SK-N-SH (cell line): ENCODE results near the gene ZBTB7A. TPM values are rescaled to one million over a fixed set of nuclear protein-coding genes. Genes with fewer than 3 reads are reported as not detected.

ENCODE experiments used
- CTCF ChIA-PET: fragments of 300-600, 350-600 bp; formaldehyde crosslinking; extraction: SDS; loops from one replicate; lab custom pipeline; 2021; lab: Yijun Ruan, JAX
- POLR2A ChIA-PET: fragments of 350-600 bp; sonication (Branson Sonifier 250); formaldehyde crosslinking; extraction: SDS; loops from one replicate; lab custom pipeline; 2020; ENCODE audit warnings: antibody characterized with exemption, inconsistent platforms; lab: Yijun Ruan, JAX
- DNase-seq: peaks from one replicate; pipeline ENCODE4 v3.0.0; 2012
- H2AFZ ChIP-seq: fragments of 200-600 bp; sonication (generic); 2 replicates; pipeline ENCODE4 v1.8.1; 2016; ENCODE audit warnings: antibody characterized with exemption, mild to moderate bottlenecking, low read depth
- H3F3A ChIP-seq: fragments of 200-600 bp; sonication (generic); replicated peaks from 2 replicates; pipeline ENCODE3; 2016; ENCODE audit warnings: antibody characterized with exemption, mild to moderate bottlenecking; ENCODE audit not compliant: insufficient read depth
- H3K27ac ChIP-seq, 2 experiments: fragments of 200-500 bp in 1 of 2; fragments of 200-600 bp in 1 of 2; sonication (Bioruptor generic) in 1 of 2; sonication (generic), shearing (Covaris generic) in 1 of 2; 2 replicates each; pipeline versions ENCODE4 v1.5.1 to v1.6.1; 2014 to 2016; ENCODE audit warnings: low read depth in 2 of 2, inconsistent platforms in 1 of 2, low read length in 1 of 2, mild to moderate bottlenecking in 1 of 2, mixed read lengths in 1 of 2
- H3K27me3 ChIP-seq: fragments of 200-600 bp; sonication (generic), shearing (Covaris generic); 2 replicates; pipeline ENCODE4 v1.6.1; 2016; ENCODE audit warnings: mixed run types; ENCODE audit not compliant: insufficient read depth
- H3K36me3 ChIP-seq, 2 experiments: fragments of 200-500 bp in 1 of 2; fragments of 200-600 bp in 1 of 2; sonication (Bioruptor generic) in 1 of 2; sonication (generic) in 1 of 2; replicated peaks in 1 of 2; 2 replicates each; pipeline versions ENCODE3 to v1.5.1; 2014 to 2016; ENCODE audit warnings: low read length in 1 of 2, mild to moderate bottlenecking in 1 of 2; ENCODE audit not compliant: insufficient read depth in 2 of 2, control insufficient read depth in 1 of 2
- H3K4me1 ChIP-seq, 2 experiments: fragments of 200-500 bp in 1 of 2; fragments of 200-600 bp in 1 of 2; sonication (Bioruptor generic) in 1 of 2; sonication (generic), shearing (Covaris generic) in 1 of 2; 2 replicates each; pipeline versions ENCODE4 v1.5.1 to v1.6.1; 2014 to 2016; ENCODE audit warnings: low read depth in 1 of 2, low read length in 1 of 2, mixed run types in 1 of 2; ENCODE audit not compliant: insufficient read depth in 2 of 2, control insufficient read depth in 1 of 2
- H3K4me2 ChIP-seq: fragments of 200-600 bp; sonication (generic), shearing (Covaris generic); 2 replicates; pipeline ENCODE4 v1.6.1; 2017; ENCODE audit warnings: mixed run types
- H3K4me3 ChIP-seq, 2 experiments: fragments of 200-500 bp in 1 of 2; fragments of 200-600 bp in 1 of 2; sonication (Bioruptor generic) in 1 of 2; sonication (generic), shearing (Covaris generic) in 1 of 2; 2 replicates each; pipeline versions ENCODE4 v1.5.1 to v1.8.1; 2014 to 2016; ENCODE audit warnings: low read depth in 2 of 2, inconsistent platforms in 1 of 2, low read length in 1 of 2, mild to moderate bottlenecking in 1 of 2, mixed read lengths in 1 of 2, moderate library complexity in 1 of 2
- H3K79me2 ChIP-seq: fragments of 200-600 bp; sonication (generic); 2 replicates; pipeline ENCODE4 v1.8.1; 2017; ENCODE audit warnings: mild to moderate bottlenecking; ENCODE audit not compliant: insufficient read depth
- H3K9ac ChIP-seq: fragments of 200-600 bp; sonication (generic); 2 replicates; pipeline ENCODE4 v1.6.1; 2017; ENCODE audit warnings: mixed run types
- H3K9me2 ChIP-seq: fragments of 200-600 bp; sonication (generic); 2 replicates; pipeline ENCODE4 v1.6.1; 2017; ENCODE audit warnings: mixed run types
- H3K9me3 ChIP-seq: fragments of 200-600 bp; sonication (generic); 2 replicates; pipeline ENCODE4 v1.6.1; 2017; ENCODE audit warnings: mixed run types, mild to moderate bottlenecking, moderate library complexity
- H4K20me1 ChIP-seq: fragments of 200-600 bp; sonication (generic); 2 replicates; pipeline ENCODE4 v1.6.1; 2017; ENCODE audit warnings: mild to moderate bottlenecking, mixed run types; ENCODE audit not compliant: insufficient read depth
- CHD2 ChIP-seq: fragments of 150-350 bp; IDR thresholded peaks from 2 replicates; pipeline ENCODE4 v1.6.1; 2018; ENCODE audit warnings: low read length; ENCODE audit not compliant: partially characterized antibody
- FOSL2 ChIP-seq: IDR thresholded peaks from 2 replicates; pipeline ENCODE4 v1.4.0; 2012; ENCODE audit warnings: low read depth, mild to moderate bottlenecking, moderate library complexity, borderline replicate concordance
- FOXM1 ChIP-seq: IDR thresholded peaks from 2 replicates; pipeline ENCODE4 v1.4.0; 2012; ENCODE audit warnings: low read depth, mild to moderate bottlenecking
- GABPA ChIP-seq: IDR thresholded peaks from 2 replicates; pipeline ENCODE4 v1.4.0; 2012; ENCODE audit warnings: low read depth, mild to moderate bottlenecking
- GATA2 ChIP-seq: sonication (generic); formaldehyde crosslinking; IDR thresholded peaks from 2 replicates; pipeline ENCODE4 v1.5.0; 2020; ENCODE audit warnings: mild to moderate bottlenecking, missing genetic modification reagents
- JUND ChIP-seq: IDR thresholded peaks from 2 replicates; pipeline ENCODE4 v1.4.0; 2012
- NFIC ChIP-seq: IDR thresholded peaks from 2 replicates; pipeline ENCODE4 v1.4.0; 2012; ENCODE audit warnings: borderline replicate concordance
- NRF1 ChIP-seq: IDR thresholded peaks from 2 replicates; pipeline ENCODE4 v1.6.1; 2012; ENCODE audit warnings: low read depth, mild to moderate bottlenecking, low read length
- RAD21 ChIP-seq: IDR thresholded peaks from 2 replicates; pipeline ENCODE4 v1.6.1; 2012; ENCODE audit warnings: mild to moderate bottlenecking, low read length
- RCOR1 ChIP-seq: fragments of 150-350 bp; IDR thresholded peaks from 2 replicates; pipeline ENCODE4 v1.6.1; 2017; ENCODE audit warnings: antibody characterized with exemption, low read length
- RXRA ChIP-seq: IDR thresholded peaks from 2 replicates; pipeline ENCODE4 v1.4.0; 2012; ENCODE audit warnings: low read depth, mild to moderate bottlenecking, borderline replicate concordance
- SMC3 ChIP-seq: IDR thresholded peaks from 2 replicates; pipeline ENCODE4 v1.6.1; 2012; ENCODE audit warnings: low read depth, low read length, improper control_type of control experiment
- TAF1 ChIP-seq: IDR thresholded peaks from 2 replicates; pipeline ENCODE4 v1.6.1; 2012; ENCODE audit warnings: low read depth, mild to moderate bottlenecking, low read length, moderate library complexity, borderline replicate concordance
- TCF12 ChIP-seq: IDR thresholded peaks from 2 replicates; pipeline ENCODE4 v1.4.0; 2012
- TEAD4 ChIP-seq: IDR thresholded peaks from 2 replicates; pipeline ENCODE4 v1.4.0; 2012; ENCODE audit warnings: mild to moderate bottlenecking, borderline replicate concordance; ENCODE audit not compliant: insufficient read depth
- WGBS: methylation state at CpG from one replicate; pipeline ENCODE4 v1.1.6; 2017; ENCODE audit warnings: low lambda C conversion rate; 5-methylcytosine and 5-hydroxymethylcytosine counted together
- polyA plus RNA-seq, 3 experiments: library from polyadenylated mRNA; depleted of rRNA; stranded (reverse); fragments of >200 nt; gene quantifications; 2 replicates each; pipeline ENCODE4 v1.2.3, GENCODE V29; 2012
- TF ChIP-seq, protein P1 (sequence below): fragments of 200-600 bp; sonication (generic); IDR thresholded peaks from 2 replicates; pipeline ENCODE4 v1.6.1; 2017; ENCODE audit warnings: antibody characterized with exemption, mild to moderate bottlenecking, moderate library complexity
- TF ChIP-seq, protein P2 (sequence below): IDR thresholded peaks from 2 replicates; pipeline ENCODE4 v1.4.0; 2012; ENCODE audit warnings: low read depth
- TF ChIP-seq, protein P3 (sequence below): IDR thresholded peaks from 2 replicates; pipeline ENCODE4 v1.4.0; 2012; ENCODE audit warnings: low read depth, borderline replicate concordance

The ZBTB7A gene
- polyA plus RNA-seq, 1 of the 3 experiments (the other 2 are of a cell fraction) = 7.4 TPM

DNA sequence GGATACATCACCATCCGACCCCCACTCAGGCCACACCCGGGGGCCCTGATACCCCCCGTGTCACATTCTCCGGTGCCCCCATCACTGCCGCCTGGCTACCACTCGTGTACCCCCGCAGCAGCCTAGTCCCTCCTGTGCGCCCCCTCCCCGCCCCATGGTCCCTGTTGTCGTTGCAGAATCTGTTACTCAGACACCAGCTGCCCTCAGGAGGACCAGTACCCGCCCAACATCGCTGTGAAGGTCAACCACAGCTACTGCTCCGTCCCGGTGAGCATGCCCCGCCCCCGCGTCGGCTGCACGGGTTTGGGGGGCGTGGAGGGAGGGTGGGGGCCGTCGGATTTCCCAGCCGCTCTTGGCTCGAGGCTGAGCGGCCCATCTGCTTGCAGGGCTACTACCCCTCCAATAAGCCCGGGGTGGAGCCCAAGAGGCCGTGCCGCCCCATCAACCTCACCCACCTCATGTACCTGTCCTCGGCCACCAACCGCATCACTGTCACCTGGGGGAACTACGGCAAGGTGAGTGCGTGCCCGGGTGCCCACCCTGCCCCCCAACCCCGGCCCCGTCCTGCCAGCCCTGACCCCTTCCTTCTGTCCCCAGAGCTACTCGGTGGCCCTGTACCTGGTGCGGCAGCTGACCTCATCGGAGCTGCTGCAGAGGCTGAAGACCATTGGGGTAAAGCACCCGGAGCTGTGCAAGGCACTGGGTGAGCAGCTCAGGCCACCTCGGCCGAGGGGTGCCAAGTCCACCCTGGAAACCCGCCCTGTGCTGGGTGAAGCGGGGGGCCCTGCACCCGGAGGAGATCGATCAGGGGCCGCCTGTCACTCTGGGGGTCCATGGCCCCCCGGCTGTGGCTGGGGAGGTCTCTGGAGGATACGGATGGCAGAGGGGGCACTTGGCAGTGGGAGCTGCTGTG, 38.1 kb downstream of the ZBTB7A start:
- Histone ChIP-seq H3K9me3 (no peaks in the 10 kb centered on the region), H3K9ac (no peak overlapping the region), H3K27ac (no peak overlapping the region), H3K9me2 (no peaks in the 10 kb centered on the region), H3K36me3 (peaks cover 0 to 28% of the 10 kb centered on the region in 2 experiments), H3K4me1 (no peaks in the 10 kb centered on the region), H3F3A (no peaks in the 10 kb centered on the region), H4K20me1 (no peaks in the 10 kb centered on the region), H3K4me2 (no peak overlapping the region), H3K27me3 (no peaks in the 10 kb centered on the region), H3K4me3 (no peak overlapping the region), H3K79me2 (no peaks in the 10 kb centered on the region; the same call in 1 of the 2 replicates), H2AFZ (no peak overlapping the region)
- no peak for TF ChIP-seq RAD21
- TF ChIP-seq CHD2 = no peak
- no peak for DNase-seq
- CTCF ChIA-PET = no interaction called here
- POLR2A ChIA-PET = interaction anchor here (1.3 kb wide), 1 partner anchor 14 kb away, joined by 3 read pairs; no protein-coding TSS in a partner anchor
- WGBS = 94% methylated on average over 34 of the region's 48 CpGs

DNA sequence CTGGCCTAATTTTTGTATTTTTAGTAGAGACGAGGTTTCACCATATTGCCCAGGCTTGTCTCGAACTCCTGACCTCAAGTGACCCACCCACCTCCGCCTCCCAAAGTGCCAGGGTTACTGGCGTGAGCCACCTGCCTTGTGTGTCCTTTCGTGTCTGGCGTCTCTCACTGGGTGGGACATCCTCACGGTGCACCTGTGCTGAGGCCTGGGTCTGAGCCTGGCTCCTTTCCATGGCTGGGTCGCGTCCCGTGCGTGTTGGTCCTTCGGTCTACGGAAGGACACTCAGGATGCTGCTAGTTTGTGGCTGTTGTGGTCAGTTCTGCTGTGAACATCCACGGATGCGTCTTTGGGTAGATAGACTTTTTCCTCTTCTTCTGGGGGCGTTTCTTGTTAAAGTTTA, 39.6 kb downstream of the ZBTB7A start:
- Histone ChIP-seq H3K4me3 (no peak overlapping the region), H3K4me2 (no peak overlapping the region), H3K9ac (no peak overlapping the region), H3K4me1 (no peaks in the 10 kb centered on the region), H4K20me1 (no peaks in the 10 kb centered on the region), H3F3A (no peaks in the 10 kb centered on the region), H3K79me2 (peaks cover 12% of the 10 kb centered on the region), H3K9me3 (no peaks in the 10 kb centered on the region), H3K9me2 (no peaks in the 10 kb centered on the region), H3K27ac (no peak overlapping the region), H2AFZ (no peak overlapping the region), H3K36me3 (peaks cover 0 to 18% of the 10 kb centered on the region in 2 experiments), H3K27me3 (no peaks in the 10 kb centered on the region)
- no peak for TF ChIP-seq RXRA
- no peak for TF ChIP-seq FOSL2
- TF ChIP-seq, protein P1, sequence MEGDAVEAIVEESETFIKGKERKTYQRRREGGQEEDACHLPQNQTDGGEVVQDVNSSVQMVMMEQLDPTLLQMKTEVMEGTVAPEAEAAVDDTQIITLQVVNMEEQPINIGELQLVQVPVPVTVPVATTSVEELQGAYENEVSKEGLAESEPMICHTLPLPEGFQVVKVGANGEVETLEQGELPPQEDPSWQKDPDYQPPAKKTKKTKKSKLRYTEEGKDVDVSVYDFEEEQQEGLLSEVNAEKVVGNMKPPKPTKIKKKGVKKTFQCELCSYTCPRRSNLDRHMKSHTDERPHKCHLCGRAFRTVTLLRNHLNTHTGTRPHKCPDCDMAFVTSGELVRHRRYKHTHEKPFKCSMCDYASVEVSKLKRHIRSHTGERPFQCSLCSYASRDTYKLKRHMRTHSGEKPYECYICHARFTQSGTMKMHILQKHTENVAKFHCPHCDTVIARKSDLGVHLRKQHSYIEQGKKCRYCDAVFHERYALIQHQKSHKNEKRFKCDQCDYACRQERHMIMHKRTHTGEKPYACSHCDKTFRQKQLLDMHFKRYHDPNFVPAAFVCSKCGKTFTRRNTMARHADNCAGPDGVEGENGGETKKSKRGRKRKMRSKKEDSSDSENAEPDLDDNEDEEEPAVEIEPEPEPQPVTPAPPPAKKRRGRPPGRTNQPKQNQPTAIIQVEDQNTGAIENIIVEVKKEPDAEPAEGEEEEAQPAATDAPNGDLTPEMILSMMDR = no peak
- TF ChIP-seq NFIC = no peak
- no peak for TF ChIP-seq RAD21
- no peak for DNase-seq
- WGBS = 95% methylated on average over 16 of the region's 16 CpGs
- CTCF ChIA-PET = no interaction called here
- POLR2A ChIA-PET = no interaction called here

DNA sequence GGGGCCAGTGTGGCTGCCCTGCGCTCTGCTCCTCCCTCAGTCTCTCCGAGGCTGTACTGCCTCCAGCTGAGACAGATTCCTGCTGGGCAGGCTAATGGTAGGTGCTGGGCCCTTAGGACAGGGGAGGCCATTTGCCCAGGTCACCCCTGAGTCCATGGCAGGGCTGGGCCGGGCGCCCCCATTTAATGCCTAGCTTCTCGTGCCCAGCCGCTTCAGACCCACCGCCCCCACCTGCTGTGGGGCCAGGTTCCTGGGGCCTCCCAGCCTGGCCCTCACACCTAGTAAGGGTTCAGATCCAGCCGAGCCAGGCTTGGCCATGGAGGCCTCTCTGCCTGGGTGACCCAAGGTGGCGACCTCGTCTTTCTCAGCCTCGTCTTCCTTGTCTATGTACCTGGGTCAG, 41.4 kb downstream of the ZBTB7A start:
- no peaks in the 10 kb centered on the region for H3K27me3 ChIP-seq
- no peak overlapping the region for H3K9ac ChIP-seq
- no peak overlapping the region for H2AFZ ChIP-seq
- peaks cover 30% of the 10 kb centered on the region for H3K79me2 ChIP-seq
- WGBS = 60% methylated on average over 4 of the region's 11 CpGs
- H3K27ac ChIP-seq = no peak overlapping the region
- no peak overlapping the region for H3K4me2 ChIP-seq
- H3K4me1 ChIP-seq = no peaks in the 10 kb centered on the region
- no peaks in the 10 kb centered on the region for H3F3A ChIP-seq
- H3K36me3 ChIP-seq = peaks cover 0 to 14% of the 10 kb centered on the region in 2 experiments
- H3K4me3 ChIP-seq = no peak overlapping the region
- DNase-seq = no peak
- ChIA-PET CTCF (no interaction called here), POLR2A (no interaction called here)
- no peaks in the 10 kb centered on the region for H3K9me3 ChIP-seq
- H4K20me1 ChIP-seq = peaks cover 5% of the 10 kb centered on the region; the same call in 1 of the 2 replicates
- no peaks in the 10 kb centered on the region for H3K9me2 ChIP-seq
- TF ChIP-seq GATA2 (CRISPR knock-in tag) (no peak), TEAD4 (no peak), NRF1 (no peak), FOXM1 (no peak), JUND (no peak), RCOR1 (no peak), CHD2 (no peak), SMC3 (no peak), GABPA (no peak), TCF12 (no peak), NFIC (no peak), TAF1 (no peak)
- TF ChIP-seq, protein P2, sequence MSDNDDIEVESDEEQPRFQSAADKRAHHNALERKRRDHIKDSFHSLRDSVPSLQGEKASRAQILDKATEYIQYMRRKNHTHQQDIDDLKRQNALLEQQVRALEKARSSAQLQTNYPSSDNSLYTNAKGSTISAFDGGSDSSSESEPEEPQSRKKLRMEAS = no peak
- TF ChIP-seq, protein P3, sequence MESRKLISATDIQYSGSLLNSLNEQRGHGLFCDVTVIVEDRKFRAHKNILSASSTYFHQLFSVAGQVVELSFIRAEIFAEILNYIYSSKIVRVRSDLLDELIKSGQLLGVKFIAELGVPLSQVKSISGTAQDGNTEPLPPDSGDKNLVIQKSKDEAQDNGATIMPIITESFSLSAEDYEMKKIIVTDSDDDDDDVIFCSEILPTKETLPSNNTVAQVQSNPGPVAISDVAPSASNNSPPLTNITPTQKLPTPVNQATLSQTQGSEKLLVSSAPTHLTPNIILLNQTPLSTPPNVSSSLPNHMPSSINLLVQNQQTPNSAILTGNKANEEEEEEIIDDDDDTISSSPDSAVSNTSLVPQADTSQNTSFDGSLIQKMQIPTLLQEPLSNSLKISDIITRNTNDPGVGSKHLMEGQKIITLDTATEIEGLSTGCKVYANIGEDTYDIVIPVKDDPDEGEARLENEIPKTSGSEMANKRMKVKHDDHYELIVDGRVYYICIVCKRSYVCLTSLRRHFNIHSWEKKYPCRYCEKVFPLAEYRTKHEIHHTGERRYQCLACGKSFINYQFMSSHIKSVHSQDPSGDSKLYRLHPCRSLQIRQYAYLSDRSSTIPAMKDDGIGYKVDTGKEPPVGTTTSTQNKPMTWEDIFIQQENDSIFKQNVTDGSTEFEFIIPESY = no peak
